HepG2 (cell line): ENCODE results near the gene SMAD6. TPM values are rescaled to one million over a fixed set of nuclear protein-coding genes. Genes with fewer than 3 reads are reported as not detected.

Experiments used
- AFF4 ChIP-seq: sonication (generic); formaldehyde crosslinking; IDR thresholded peaks from 2 replicates; pipeline ENCODE4 v1.4.0; 2020; ENCODE audit warnings: missing genetic modification reagents
- CREB1 ChIP-seq, 2 experiments: fragments of 450-650 bp in 1 of 2; IDR thresholded peaks; 2 replicates each; pipeline ENCODE4 v1.6.1; 2016 to 2017; ENCODE audit warnings: control low read depth in 1 of 2, mild to moderate bottlenecking in 1 of 2, missing compliant biosample characterization in 1 of 2, missing genetic modification characterization in 1 of 2
- GLI4 ChIP-seq: sonication (generic); formaldehyde crosslinking; IDR thresholded peaks from 2 replicates; pipeline ENCODE4 v1.5.1; 2020; ENCODE audit warnings: missing genetic modification reagents, mild to moderate bottlenecking, moderate library complexity, borderline replicate concordance
- HBP1 ChIP-seq: IDR thresholded peaks from 2 replicates; pipeline ENCODE4 v1.6.1; 2016; ENCODE audit warnings: low read depth, control low read depth
- HOXD1 ChIP-seq: sonication (generic); formaldehyde crosslinking; IDR thresholded peaks from 2 replicates; pipeline ENCODE4 v1.5.0; 2020; ENCODE audit warnings: missing genetic modification reagents
- ONECUT2 ChIP-seq: sonication (generic); formaldehyde crosslinking; IDR thresholded peaks from 2 replicates; pipeline ENCODE4 v1.4.0; 2020; ENCODE audit warnings: missing genetic modification reagents
- RFX1 ChIP-seq: fragments of 450-650 bp; IDR thresholded peaks from 2 replicates; pipeline ENCODE4 v1.6.1; 2017
- SOX6 ChIP-seq, 2 experiments: fragments of 450-650 bp in 1 of 2; sonication (generic) in 1 of 2; formaldehyde crosslinking in 1 of 2; IDR thresholded peaks; 2 replicates each; pipeline versions ENCODE4 v1.4.0 to v1.6.1; 2017 to 2020; ENCODE audit warnings: antibody characterized with exemption in 1 of 2, mild to moderate bottlenecking in 1 of 2, missing genetic modification reagents in 1 of 2
- SP2 ChIP-seq: sonication (generic); formaldehyde crosslinking; IDR thresholded peaks from 2 replicates; pipeline ENCODE4 v1.5.1; 2020; ENCODE audit warnings: mild to moderate bottlenecking, missing genetic modification reagents
- SRSF1 ChIP-seq: fragments of 200-400 bp; formaldehyde crosslinking; optimal IDR thresholded peaks from 2 replicates; pipeline ENCODE3; 2017; ENCODE audit warnings: mild to moderate bottlenecking, low read depth, low read length, moderate library complexity
- SUZ12 ChIP-seq: fragments of 150-350 bp; IDR thresholded peaks from 2 replicates; pipeline ENCODE4 v1.6.1; 2014; ENCODE audit warnings: low read depth, low read length
- TFDP2 ChIP-seq: sonication (generic); formaldehyde crosslinking; IDR thresholded peaks from 2 replicates; pipeline ENCODE4 v1.4.0; 2020; ENCODE audit warnings: missing genetic modification reagents
- ZBTB25 ChIP-seq: IDR thresholded peaks from 2 replicates; pipeline ENCODE4 v1.6.1; 2018; ENCODE audit warnings: missing genetic modification reagents
- ZBTB3 ChIP-seq: sonication (generic); formaldehyde crosslinking; IDR thresholded peaks from 2 replicates; pipeline ENCODE4 v1.4.0; 2020; ENCODE audit warnings: low read depth, mild to moderate bottlenecking, moderate library complexity, missing genetic modification reagents, borderline replicate concordance
- ZNF230 ChIP-seq: sonication (generic); formaldehyde crosslinking; IDR thresholded peaks from 2 replicates; pipeline ENCODE4 v1.4.0; 2020; ENCODE audit warnings: mild to moderate bottlenecking, missing genetic modification reagents
- ZNF275 ChIP-seq: sonication (generic); formaldehyde crosslinking; IDR thresholded peaks from 2 replicates; pipeline ENCODE4 v1.8.0; 2022; ENCODE audit warnings: missing genetic modification reagents, mild to moderate bottlenecking, inconsistent platforms, borderline replicate concordance
- ZNF576 ChIP-seq: sonication (generic); formaldehyde crosslinking; IDR thresholded peaks from 2 replicates; pipeline ENCODE4 v1.4.0; 2020; ENCODE audit warnings: mild to moderate bottlenecking, missing genetic modification reagents
- ZNF652 ChIP-seq: IDR thresholded peaks from 2 replicates; pipeline ENCODE4 v1.6.1; 2016; ENCODE audit warnings: low read depth, borderline replicate concordance
- ZNF761 ChIP-seq: sonication (generic); formaldehyde crosslinking; conservative IDR thresholded peaks from 2 replicates; pipeline ENCODE4 v1.4.0; 2020; ENCODE audit warnings: mild to moderate bottlenecking, missing genetic modification reagents
- ZSCAN29 ChIP-seq: sonication (generic); formaldehyde crosslinking; conservative IDR thresholded peaks from 2 replicates; pipeline ENCODE4 v1.4.0; 2020; ENCODE audit warnings: mild to moderate bottlenecking, missing genetic modification reagents
- ZSCAN31 ChIP-seq: sonication (generic); formaldehyde crosslinking; IDR thresholded peaks from 2 replicates; pipeline ENCODE4 v1.5.0; 2020; ENCODE audit warnings: low read depth, mild to moderate bottlenecking, missing genetic modification reagents
- polyA plus RNA-seq, 8 experiments: library from polyadenylated mRNA; depleted of rRNA in 3 of 8; stranded (reverse) in 7 of 8; unstranded in 1 of 8; fragments of >200 nt; fragmentation: Illumina TruSeq in 4 of 8; extraction: Trizol in 4 of 8; gene quantifications; 2 replicates each; pipeline versions ENCODE4 v1.2.1 to v1.2.3, GENCODE V29; 2011 to 2016; ENCODE audit warnings: low read depth in 4 of 8, missing spikeins in 1 of 8, mixed read lengths in 1 of 8; ENCODE audit not compliant: insufficient read depth in 1 of 8
- total RNA-seq, 5 experiments: library from RNA; depleted of rRNA; stranded (reverse); fragments of >200 nt; fragmentation: Illumina TruSeq; extraction: Trizol; gene quantifications; 2 replicates each; pipeline ENCODE4 v1.2.3, GENCODE V29; 2016; ENCODE audit warnings: low read depth in 1 of 5

SMAD6 gene
- total and polyA plus RNA-seq, 2 of the 13 experiments (the other 11 are each of a cell fraction or from before 2014, with no cell fraction given), result 3.3 to 4.4 TPM

GRCh38 chr15:66803182-66803729 lies 101.2 kb downstream of the SMAD6 start (continued):
- TF ChIP-seq ZSCAN31 (no peak), RFX1 (no peak), AFF4 (CRISPR knock-in tag) (no peak), SP2 (CRISPR knock-in tag) (no peak; the same call in 1 of the 2 replicates), HOXD1 (CRISPR knock-in tag) (0 out of 2 replicates have a peak, but pooled peaks have one; percentile 51), ZNF761 (CRISPR knock-in tag) (no peak), TFDP2 (CRISPR knock-in tag) (no peak), CREB1 (IDR thresholded peaks at IDR 0.05) (peak; percentile 50; the same call in 1 of the 2 replicates), CREB1 (CRISPR knock-in tag; IDR thresholded peaks at IDR 0.05) (no peak), HBP1 (no peak), ONECUT2 (CRISPR knock-in tag) (no peak), SUZ12 (no peak), ZNF275 (CRISPR knock-in tag) (no peak), ZSCAN29 (CRISPR knock-in tag) (peak; percentile 100), SOX6 (IDR thresholded peaks at IDR 0.05) (no peak), SOX6 (CRISPR knock-in tag; IDR thresholded peaks at IDR 0.05) (peak; percentile 79), ZNF652 (CRISPR knock-in tag) (no peak; the same call in 1 of the 2 replicates), ZNF230 (no peak), ZBTB3 (CRISPR knock-in tag) (no peak), ZNF576 (CRISPR knock-in tag) (no peak), SRSF1 (no peak), ZBTB25 (CRISPR knock-in tag) (no peak), GLI4 (no peak)
